ENCODE results near the gene ZNF564. TPM values are rescaled to one million over a fixed set of nuclear protein-coding genes. Genes with fewer than 3 reads are reported as not detected.

ZNF564 gene
- total RNA-seq, 2 donors from 2014 or later = 4.1 to 6.1 TPM

DNA sequence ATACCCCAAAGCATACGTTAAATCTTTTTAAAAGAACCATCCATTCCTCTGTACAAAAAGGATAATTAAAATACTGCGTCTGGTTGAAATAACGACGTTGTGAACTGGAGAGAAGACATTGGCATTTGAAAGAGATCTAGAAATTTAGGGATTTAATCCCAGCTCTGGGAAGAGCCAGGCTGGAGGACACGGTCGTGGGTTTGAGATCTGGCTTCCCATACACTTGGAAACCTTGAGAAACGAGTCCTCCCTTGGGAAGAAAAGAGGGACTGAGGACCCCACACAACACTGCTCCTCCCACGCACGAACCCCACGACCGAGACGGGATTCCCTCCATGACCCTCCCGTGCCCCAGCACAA, 67.3 kb downstream of the ZNF564 start:
- no peaks in the 10 kb centered on the region for H3K36me3 Mint-ChIP-seq (ENCODE audit: low read depth)
- peak overlapping the region; percentile 42 for H3K27ac Mint-ChIP-seq
- peak overlapping the region; percentile 94 for H3K4me3 Mint-ChIP-seq
- H3K27me3 Mint-ChIP-seq = no peaks in the 10 kb centered on the region
- H3K9me3 Mint-ChIP-seq = no peaks in the 10 kb centered on the region
- ATAC-seq (replicated peaks) = no peak
- peaks cover 21% of the 10 kb centered on the region for H3K4me1 Mint-ChIP-seq

DNA sequence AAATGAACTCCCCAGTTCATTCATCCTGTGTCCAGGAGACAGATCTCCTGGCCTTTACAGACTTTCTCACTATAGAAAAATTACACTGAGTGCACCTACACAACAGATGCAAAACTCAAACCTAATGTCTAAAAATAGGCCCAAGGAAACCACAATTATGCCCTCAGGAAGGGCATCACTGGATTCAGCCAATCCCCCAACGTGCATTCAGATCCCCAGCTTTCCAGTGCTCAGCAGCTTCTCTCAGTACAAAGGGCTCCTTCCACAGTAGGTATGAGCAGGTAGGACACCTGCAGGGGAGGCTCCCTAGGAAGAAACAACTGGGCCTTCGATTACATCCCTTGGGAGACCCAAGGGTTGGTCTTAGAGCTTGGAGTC, 68.8 kb downstream of the ZNF564 start:
- H3K36me3 Mint-ChIP-seq (ENCODE audit: low read depth) = no peaks in the 10 kb centered on the region
- peak overlapping the region; percentile 62 for H3K27ac Mint-ChIP-seq
- peak overlapping the region; percentile 33 for H3K4me3 Mint-ChIP-seq
- no peaks in the 10 kb centered on the region for H3K27me3 Mint-ChIP-seq
- H3K4me1 Mint-ChIP-seq = peaks cover 30% of the 10 kb centered on the region
- H3K9me3 Mint-ChIP-seq = no peaks in the 10 kb centered on the region
- ATAC-seq (replicated peaks) = no peak

DNA sequence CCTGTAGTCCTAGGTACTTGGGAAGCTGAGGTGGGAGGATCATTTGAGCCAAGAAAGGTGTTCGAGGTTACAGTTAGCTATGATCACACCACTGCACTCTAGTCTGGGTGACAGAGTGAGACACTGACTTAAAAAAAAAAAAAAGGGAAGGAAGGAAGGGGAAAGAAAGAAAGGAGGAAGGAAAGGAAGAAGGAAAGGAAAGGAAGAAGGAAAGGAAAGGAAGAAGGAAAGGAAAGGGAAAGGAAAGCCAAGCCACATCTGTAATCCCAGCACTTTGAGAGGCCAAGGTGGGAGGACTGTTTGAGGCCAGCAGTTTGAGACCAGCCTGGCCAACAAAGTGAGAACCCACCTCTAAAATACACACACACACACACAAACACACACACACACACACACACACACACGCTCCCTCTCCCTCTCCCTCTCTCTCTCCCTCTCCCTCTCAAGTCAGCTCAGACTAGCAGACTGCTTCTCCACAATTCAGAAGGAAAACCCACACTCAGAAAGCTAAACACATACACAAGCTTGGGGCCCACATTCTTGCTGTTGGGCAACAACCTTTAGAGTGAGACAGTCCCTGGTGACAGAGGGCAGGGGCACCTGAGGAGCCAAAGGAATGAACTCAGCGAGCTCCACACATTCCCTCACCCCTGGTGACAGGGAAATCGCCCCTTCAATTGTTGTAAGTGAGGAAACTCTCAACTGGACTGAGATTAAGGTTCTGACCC, 69.3 kb downstream of the ZNF564 start:
- peaks cover 30% of the 10 kb centered on the region for H3K4me1 Mint-ChIP-seq

DNA sequence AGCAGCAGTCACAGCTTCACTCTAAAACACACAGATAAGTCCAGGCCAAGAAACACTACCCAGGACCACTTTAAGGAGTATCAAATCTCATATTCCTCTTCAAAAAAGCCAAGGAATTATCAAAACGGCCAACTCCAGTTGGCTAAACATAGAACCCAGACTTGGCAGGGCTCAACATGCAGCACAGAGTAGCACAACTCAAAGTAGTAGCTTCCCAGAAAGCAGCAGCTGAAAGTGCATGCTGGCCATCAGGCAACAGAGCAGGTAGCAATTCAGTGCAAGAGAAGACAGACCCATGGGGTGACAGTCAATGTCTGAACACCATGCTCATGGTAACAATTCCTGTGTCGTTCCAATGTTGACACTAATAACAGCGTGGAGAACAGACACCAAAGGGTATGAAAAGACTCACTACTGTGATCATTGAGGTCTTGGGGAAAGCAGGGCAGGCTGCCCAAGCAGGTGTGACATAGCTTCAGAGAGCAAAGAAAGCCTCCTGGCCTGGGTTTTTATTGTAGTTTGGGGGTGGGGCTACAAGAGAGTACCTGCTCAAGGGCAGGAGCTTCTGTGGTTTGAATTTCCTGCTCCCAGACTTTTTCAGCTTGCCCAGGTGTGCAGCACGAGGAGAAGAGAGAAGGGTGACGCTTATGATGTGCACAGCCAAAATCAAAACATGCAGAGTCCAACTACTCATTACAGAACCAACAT, 72.9 kb downstream of the ZNF564 start:
- no peaks in the 10 kb centered on the region for H3K27me3 Mint-ChIP-seq
- no peak overlapping the region for H3K4me3 Mint-ChIP-seq
- ATAC-seq (replicated peaks) = no peak
- H3K27ac Mint-ChIP-seq = peak overlapping the region; percentile 41
- H3K9me3 Mint-ChIP-seq = no peaks in the 10 kb centered on the region
- H3K4me1 Mint-ChIP-seq = peaks cover 25% of the 10 kb centered on the region
- H3K36me3 Mint-ChIP-seq (ENCODE audit: low read depth) = no peaks in the 10 kb centered on the region

More for the DNA sequence above, 69.3 kb downstream of the ZNF564 start:
- Mint-ChIP-seq H3K27ac (peak overlapping the region; percentile 62), H3K27me3 (no peaks in the 10 kb centered on the region), H3K9me3 (no peaks in the 10 kb centered on the region), H3K4me3 (peak overlapping the region; percentile 33), H3K36me3 (ENCODE audit: low read depth) (no peaks in the 10 kb centered on the region)
- no peak for ATAC-seq (replicated peaks)

Other genes with a start within 250 kb of the ZNF564 start
- gene ZNF563, start 217.8 kb downstream of the ZNF564 start, total RNA-seq = 10 to 100 TPM in 1 of 2 donors, 1 to 10 TPM in 1; 1.4 to 11.1 TPM
- under 1 TPM; 0.56 to 0.61 TPM for gene ZNF442, start 185.8 kb downstream of the ZNF564 start, total RNA-seq
- 1 to 10 TPM; 2.4 to 4.0 TPM for gene ZNF799, start 150.2 kb downstream of the ZNF564 start, total RNA-seq
- gene ZNF443, start 110.5 kb downstream of the ZNF564 start, total RNA-seq = 1 to 10 TPM; 1.9 to 3.4 TPM
- 1 to 10 TPM; 1.6 to 3.4 TPM for gene ZNF709, start 66.7 kb downstream of the ZNF564 start, total RNA-seq
- 10 to 100 TPM in 1 of 2 donors, 1 to 10 TPM in 1; 7.3 to 11.1 TPM for gene ZNF490, start 59.3 kb upstream of the ZNF564 start, total RNA-seq
- 10 to 100 TPM; 16.7 to 19.0 TPM for gene ZNF791, start 59.4 kb upstream of the ZNF564 start, total RNA-seq
- 100 to 1,000 TPM; 199 to 247 TPM for gene MAN2B1, start 115.3 kb upstream of the ZNF564 start, total RNA-seq
- gene WDR83, start 115.3 kb upstream of the ZNF564 start, total RNA-seq = 10 to 100 TPM; 17.7 to 30.4 TPM
- 100 to 1,000 TPM; 125 to 167 TPM for gene DHPS, start 130.4 kb upstream of the ZNF564 start, total RNA-seq
- gene GNG14, start 136.5 kb upstream of the ZNF564 start, total RNA-seq = not detected
- 1 to 10 TPM; 4.7 to 9.9 TPM for gene FBXW9, start 145.1 kb upstream of the ZNF564 start, total RNA-seq
- 100 to 1,000 TPM in 1 of 2 donors, 10 to 100 TPM in 1; 71.9 to 106 TPM for gene TNPO2, start 172.4 kb upstream of the ZNF564 start, total RNA-seq
- gene TRIR, start 183.2 kb upstream of the ZNF564 start, total RNA-seq = 100 to 1,000 TPM; 135 to 172 TPM
- gene GET3, start 186.0 kb upstream of the ZNF564 start, total RNA-seq = 10 to 100 TPM; 37.7 to 66.6 TPM
- not detected for gene BEST2, start 200.3 kb upstream of the ZNF564 start, total RNA-seq
- 10 to 100 TPM; 22.5 to 44.4 TPM for gene HOOK2, start 224.1 kb upstream of the ZNF564 start, total RNA-seq
- 100 to 1,000 TPM; 328 to 586 TPM for gene JUNB, start 240.0 kb upstream of the ZNF564 start, total RNA-seq